ENCODE data around the gene OR4E2.

DNA sequence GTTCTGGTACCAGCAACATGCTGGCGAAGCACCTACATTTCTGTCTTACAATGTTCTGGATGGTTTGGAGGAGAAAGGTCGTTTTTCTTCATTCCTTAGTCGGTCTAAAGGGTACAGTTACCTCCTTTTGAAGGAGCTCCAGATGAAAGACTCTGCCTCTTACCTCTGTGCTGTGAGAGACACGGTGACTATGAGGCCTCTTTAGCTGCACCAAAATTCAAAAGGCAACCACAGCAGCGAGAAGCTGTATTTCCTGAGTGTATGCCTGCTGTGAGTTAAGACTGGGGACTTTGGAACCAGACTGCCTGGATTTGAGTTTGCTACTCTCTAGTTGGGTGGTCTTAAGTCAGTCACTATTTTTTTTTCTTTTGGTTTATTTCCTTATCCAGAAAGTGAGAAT lies 10.2 kb upstream of the OR4E2 start:
- TF ChIP-seq CTCF (conservative IDR thresholded peaks at IDR 0.05 in 1 of 2, IDR thresholded peaks at IDR 0.05 in 1 of 2; ENCODE audit: extremely low read depth in 1 of 2, insufficient read depth in 1 of 2, low read depth in 1 of 2, low read length in 2 of 2) (no peak), EZH2 (IDR thresholded peaks at IDR 0.05; ENCODE audit: borderline replicate concordance, low read length) (no peak)

All from mammary epithelial cell (primary cell).